ENCODE data around the gene FRK. TPM values are rescaled to one million over a fixed set of nuclear protein-coding genes. Genes with fewer than 3 reads are reported as not detected.

FRK gene
- polyA plus RNA-seq, 1 donor (not counting 4 experiments of a cell fraction or from before 2014, with no cell fraction given) = 2.4 TPM

DNA sequence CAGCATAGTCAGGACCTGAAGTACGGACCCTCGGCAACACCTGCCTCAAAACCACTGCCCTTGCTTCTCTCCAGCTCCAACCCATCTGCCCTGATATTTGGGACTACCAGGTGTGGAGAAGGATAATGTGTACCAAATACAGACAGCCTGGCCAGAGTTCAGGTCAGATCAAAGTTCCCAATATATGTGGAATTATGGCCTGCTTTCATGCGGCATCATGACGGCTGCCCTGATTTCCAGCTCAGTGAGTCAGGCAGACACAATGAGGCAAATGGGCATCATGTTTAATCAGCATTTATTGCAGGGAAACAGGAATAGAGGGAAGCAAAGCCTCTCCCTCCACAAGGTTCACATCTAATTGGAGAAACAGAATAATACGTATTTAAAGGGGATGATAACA lies 57.9 kb downstream of the FRK start:
- H4K20me1 ChIP-seq (ENCODE audit: control insufficient read depth, extremely low read depth, insufficient read depth, low read length) = no peaks in the 10 kb centered on the region
- dilution Hi-C loops (cut with MboI; ENCODE audit: extremely low pct_ligation_motif_present, low sequenced_read_pairs) = no loop called here
- no peak overlapping the region for H2AFZ ChIP-seq (ENCODE audit: control insufficient read depth, low read length)
- H3K36me3 ChIP-seq (ENCODE audit: control insufficient read depth in 2 of 2, extremely low read depth in 1 of 2, insufficient read depth in 2 of 2, low read length in 2 of 2) = peaks cover 0 to 3% of the 10 kb centered on the region in 2 experiments
- FAIRE-seq (no peak), DNase-seq (ENCODE audit: low read depth, low spot score) (no peak)
- no peaks in the 10 kb centered on the region for H3K9me1 ChIP-seq (ENCODE audit: control insufficient read depth, extremely low read depth, insufficient read depth, low read length)
- no peak overlapping the region for H3K27ac ChIP-seq (ENCODE audit: control insufficient read depth, insufficient read depth, low read length)
- no peaks in the 10 kb centered on the region for H3K27me3 ChIP-seq (ENCODE audit: control insufficient read depth, extremely low read depth, insufficient read depth, low read length)
- H3K4me2 ChIP-seq (ENCODE audit: control insufficient read depth, extremely low read depth, insufficient read depth, low read depth, low read length) = no peak overlapping the region
- TF ChIP-seq EZH2 (IDR thresholded peaks at IDR 0.05; ENCODE audit: low read length) = no peak
- TF ChIP-seq, protein P1, sequence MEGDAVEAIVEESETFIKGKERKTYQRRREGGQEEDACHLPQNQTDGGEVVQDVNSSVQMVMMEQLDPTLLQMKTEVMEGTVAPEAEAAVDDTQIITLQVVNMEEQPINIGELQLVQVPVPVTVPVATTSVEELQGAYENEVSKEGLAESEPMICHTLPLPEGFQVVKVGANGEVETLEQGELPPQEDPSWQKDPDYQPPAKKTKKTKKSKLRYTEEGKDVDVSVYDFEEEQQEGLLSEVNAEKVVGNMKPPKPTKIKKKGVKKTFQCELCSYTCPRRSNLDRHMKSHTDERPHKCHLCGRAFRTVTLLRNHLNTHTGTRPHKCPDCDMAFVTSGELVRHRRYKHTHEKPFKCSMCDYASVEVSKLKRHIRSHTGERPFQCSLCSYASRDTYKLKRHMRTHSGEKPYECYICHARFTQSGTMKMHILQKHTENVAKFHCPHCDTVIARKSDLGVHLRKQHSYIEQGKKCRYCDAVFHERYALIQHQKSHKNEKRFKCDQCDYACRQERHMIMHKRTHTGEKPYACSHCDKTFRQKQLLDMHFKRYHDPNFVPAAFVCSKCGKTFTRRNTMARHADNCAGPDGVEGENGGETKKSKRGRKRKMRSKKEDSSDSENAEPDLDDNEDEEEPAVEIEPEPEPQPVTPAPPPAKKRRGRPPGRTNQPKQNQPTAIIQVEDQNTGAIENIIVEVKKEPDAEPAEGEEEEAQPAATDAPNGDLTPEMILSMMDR (optimal IDR thresholded peaks at IDR 0.05 in 1 of 3, IDR thresholded peaks at IDR 0.05 in 1 of 3, conservative IDR thresholded peaks at IDR 0.05 in 1 of 3; ENCODE audit: extremely low read depth in 1 of 3, insufficient read depth in 2 of 3, low read length in 3 of 3) = no peak
- H3K79me2 ChIP-seq (ENCODE audit: control insufficient read depth, insufficient read depth, low read length) = no peaks in the 10 kb centered on the region
- no peak overlapping the region for H3K4me3 ChIP-seq (ENCODE audit: control insufficient read depth in 2 of 3, extremely low read depth in 1 of 3, insufficient read depth in 2 of 3, low read depth in 1 of 3, low read length in 3 of 3)
- H3K9me3 ChIP-seq (ENCODE audit: control insufficient read depth, low read depth, low read length) = no peaks in the 10 kb centered on the region
- H3K9ac ChIP-seq (ENCODE audit: control insufficient read depth, extremely low read depth, insufficient read depth, low read length) = no peak overlapping the region
- no peaks in the 10 kb centered on the region for H3K4me1 ChIP-seq (ENCODE audit: control insufficient read depth, extremely low read depth, insufficient read depth, low read length)

DNA sequence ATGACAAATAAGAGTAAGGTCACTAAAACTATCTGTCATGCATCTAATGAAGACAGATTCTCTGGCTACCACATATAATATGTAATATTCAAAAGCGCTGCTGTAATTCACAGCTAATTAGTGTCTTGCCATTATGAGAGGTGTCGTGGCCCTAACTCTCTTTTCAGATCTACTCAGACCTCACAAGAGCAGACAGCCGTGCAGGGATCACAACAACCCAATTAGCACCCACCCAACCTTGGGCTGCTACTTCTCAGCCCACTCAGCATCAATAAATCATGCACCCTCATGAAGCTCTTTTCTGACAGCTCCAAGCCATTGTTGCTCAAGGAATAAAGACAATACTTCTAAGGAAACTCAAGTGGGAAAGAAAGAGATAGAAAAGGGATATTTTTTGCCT lies 61.5 kb downstream of the FRK start:
- TF ChIP-seq EZH2 (IDR thresholded peaks at IDR 0.05; ENCODE audit: low read length) = no peak
- TF ChIP-seq, protein P1 (optimal IDR thresholded peaks at IDR 0.05 in 1 of 3, IDR thresholded peaks at IDR 0.05 in 1 of 3, conservative IDR thresholded peaks at IDR 0.05 in 1 of 3; ENCODE audit: extremely low read depth in 1 of 3, insufficient read depth in 2 of 3, low read length in 3 of 3) = no peak

More for the DNA sequence above, 61.5 kb downstream of the FRK start:
- no peak overlapping the region for H3K4me2 ChIP-seq (ENCODE audit: control insufficient read depth, extremely low read depth, insufficient read depth, low read depth, low read length)
- FAIRE-seq (no peak), DNase-seq (ENCODE audit: low read depth, low spot score) (no peak)
- H4K20me1 ChIP-seq (ENCODE audit: control insufficient read depth, extremely low read depth, insufficient read depth, low read length) = no peaks in the 10 kb centered on the region
- H2AFZ ChIP-seq (ENCODE audit: control insufficient read depth, low read length) = no peak overlapping the region
- H3K27ac ChIP-seq (ENCODE audit: control insufficient read depth, insufficient read depth, low read length) = no peak overlapping the region
- no peak overlapping the region for H3K4me3 ChIP-seq (ENCODE audit: control insufficient read depth in 2 of 3, extremely low read depth in 1 of 3, insufficient read depth in 2 of 3, low read depth in 1 of 3, low read length in 3 of 3)
- H3K36me3 ChIP-seq (ENCODE audit: control insufficient read depth in 2 of 2, extremely low read depth in 1 of 2, insufficient read depth in 2 of 2, low read length in 2 of 2) = peaks cover 0 to 3% of the 10 kb centered on the region in 2 experiments
- H3K79me2 ChIP-seq (ENCODE audit: control insufficient read depth, insufficient read depth, low read length) = no peaks in the 10 kb centered on the region
- no peaks in the 10 kb centered on the region for H3K9me1 ChIP-seq (ENCODE audit: control insufficient read depth, extremely low read depth, insufficient read depth, low read length)
- H3K9me3 ChIP-seq (ENCODE audit: control insufficient read depth, low read depth, low read length) = no peaks in the 10 kb centered on the region
- no peak overlapping the region for H3K9ac ChIP-seq (ENCODE audit: control insufficient read depth, extremely low read depth, insufficient read depth, low read length)
- no peaks in the 10 kb centered on the region for H3K27me3 ChIP-seq (ENCODE audit: control insufficient read depth, extremely low read depth, insufficient read depth, low read length)
- dilution Hi-C loops (cut with MboI; ENCODE audit: extremely low pct_ligation_motif_present, low sequenced_read_pairs) = no loop called here
- H3K4me1 ChIP-seq (ENCODE audit: control insufficient read depth, extremely low read depth, insufficient read depth, low read length) = no peaks in the 10 kb centered on the region

Measured in keratinocyte (primary cell).